GM19043 (cell line): ENCODE measurements around the gene MECP2.

Experiments
- ATAC-seq: cut with Tn5 transposase; IDR thresholded peaks from one replicate; pipeline ENCODE4 v1.9.1; 2021; ENCODE audit warnings: low read depth; ENCODE audit not compliant: unreplicated experiment

The MECP2 gene

DNA sequence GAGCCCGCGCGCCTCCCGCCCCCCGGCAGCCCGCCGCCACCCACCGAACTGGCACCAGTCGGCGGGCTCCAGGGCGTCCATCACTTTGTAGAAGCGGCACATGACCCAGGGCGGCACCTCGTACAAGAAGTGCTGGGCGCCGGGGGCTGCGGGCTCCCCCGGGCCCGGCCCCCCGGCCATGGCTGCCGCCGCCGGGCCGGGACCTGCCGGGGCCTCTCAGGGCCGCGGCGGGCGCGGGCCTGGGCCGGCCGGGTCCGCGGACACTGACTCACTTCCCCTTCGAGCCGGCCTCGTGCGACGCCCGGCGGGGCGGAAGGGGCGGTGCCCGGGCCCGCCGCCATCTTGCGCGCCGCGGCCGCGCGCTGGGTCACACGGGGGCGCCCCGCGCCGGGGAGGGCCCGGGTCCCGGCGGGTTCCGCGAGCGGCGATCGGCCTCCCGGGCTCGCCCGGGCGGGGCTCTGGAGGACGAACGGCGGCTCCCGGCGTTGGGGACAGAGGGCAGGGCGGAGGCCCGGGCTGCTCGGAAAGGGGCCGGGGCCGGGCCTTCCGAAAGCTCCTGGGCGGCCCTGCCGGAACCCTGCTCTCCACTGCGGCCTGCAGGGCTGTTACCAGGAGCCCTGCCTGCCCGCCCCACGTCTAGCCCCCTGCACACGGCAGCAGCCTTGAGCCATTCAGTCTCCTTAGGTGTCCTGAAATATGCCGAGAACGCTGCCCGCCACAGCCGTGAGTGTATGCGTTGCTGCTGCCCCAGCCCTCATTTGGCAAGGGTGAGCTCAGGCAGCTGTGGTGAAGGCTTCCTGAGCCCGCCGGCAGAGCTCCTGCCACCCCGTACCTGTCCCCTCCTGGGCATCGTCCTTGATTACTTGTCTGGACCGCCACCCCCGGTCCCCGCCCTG is 77.6 kb downstream of the MECP2 start, which contains the start of gene IRAK1:
Gene IRAK1, minus strand, starts transcription at position 270 of the 896 bp plus-strand sequence. Its CDS starts 90 bp downstream, at position 180.
- ATAC-seq: peak; percentile 67

DNA sequence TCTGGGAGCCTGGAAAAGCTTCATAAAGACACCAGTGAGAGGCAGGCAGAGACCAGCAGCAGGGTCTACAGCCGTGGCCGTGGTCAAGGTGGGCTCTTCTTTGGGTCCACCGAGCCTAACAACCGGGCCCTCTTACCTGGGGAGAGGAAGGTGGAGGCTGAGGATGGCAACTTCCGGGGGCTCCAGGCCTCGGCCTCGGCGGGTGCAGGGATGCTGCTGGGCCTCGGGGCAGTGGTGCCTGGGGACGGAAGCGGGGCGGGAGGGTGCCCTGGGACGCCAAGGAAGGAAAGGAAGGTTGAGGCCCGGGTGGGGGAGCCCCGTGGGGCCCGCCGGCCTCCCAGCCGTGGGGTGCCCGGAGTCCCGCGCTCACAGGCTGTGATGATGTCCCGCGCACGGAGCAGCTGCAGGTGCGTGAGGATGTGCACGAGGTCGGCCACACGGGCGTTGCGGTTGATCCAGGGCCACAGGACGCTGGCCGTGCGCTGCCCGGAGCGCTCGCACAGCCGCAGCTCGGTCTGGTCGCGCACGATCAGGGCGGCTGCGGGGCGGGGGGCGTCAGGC is 78.4 kb downstream of the MECP2 start:
- no peak for ATAC-seq

DNA sequence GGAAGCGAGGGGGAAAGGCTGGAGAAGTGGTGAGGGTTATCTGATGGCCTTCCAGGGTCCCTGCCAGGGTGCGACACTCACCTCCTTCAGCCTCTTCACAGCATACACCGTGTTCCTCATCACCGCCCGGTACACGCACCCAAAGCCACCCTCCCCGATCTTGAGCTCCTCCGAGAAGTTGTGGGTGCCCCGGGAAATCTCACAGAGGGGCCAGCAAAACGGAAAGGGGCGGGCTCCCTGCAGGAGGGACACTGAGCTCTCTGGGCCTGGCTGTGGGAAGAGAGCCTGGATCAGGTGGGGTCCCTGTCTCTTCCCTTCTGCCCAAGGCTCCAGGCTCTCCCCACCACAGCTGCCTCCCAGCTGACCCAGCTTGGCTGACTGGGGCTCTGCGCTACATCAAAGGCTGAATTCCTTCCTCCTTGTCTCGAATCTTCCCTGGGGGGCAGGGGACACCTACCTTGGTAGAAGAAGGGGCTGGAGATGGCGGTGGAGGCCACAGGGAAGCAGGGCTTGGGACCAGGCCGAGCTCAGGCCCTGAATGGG is 78.9 kb downstream of the MECP2 start:
- ATAC-seq: no peak

DNA sequence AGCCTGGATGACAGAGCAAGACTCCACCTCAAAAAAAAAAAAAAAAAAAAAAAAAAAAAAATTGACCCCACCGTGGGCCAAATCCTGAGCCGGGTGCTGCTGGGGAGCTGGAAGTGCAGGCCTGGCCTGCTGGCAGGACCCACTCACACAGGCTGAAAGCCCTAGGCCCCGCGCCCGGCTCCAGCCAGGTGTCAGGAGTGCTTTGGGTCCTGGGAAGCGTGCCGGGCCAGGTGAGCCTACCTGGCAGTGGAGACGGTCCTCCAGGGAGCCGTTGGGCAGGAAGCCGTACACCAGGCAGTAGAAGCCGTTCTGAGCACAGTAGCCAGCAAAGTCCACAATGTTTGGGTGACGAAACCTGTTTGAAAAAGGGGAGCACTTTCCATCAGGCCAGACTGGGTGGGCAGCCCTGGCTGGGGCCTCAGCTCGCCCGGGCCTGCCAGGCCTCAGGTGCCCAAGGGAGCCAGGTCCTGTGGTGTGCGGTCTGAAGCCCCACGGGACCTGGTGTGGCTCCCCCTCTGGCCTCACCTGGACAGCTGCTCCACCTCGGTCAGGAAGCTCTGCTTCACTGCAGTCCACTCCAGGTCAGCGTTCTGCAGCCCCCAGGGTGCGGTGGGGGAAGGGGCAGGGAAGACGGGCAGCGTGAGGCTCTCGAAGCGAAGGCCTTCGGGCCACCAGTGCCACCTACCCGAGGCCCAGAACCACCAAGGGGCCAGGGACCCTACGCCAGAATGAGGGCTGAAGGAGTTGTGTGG is 79.6 kb downstream of the MECP2 start:
- no peak for ATAC-seq

DNA sequence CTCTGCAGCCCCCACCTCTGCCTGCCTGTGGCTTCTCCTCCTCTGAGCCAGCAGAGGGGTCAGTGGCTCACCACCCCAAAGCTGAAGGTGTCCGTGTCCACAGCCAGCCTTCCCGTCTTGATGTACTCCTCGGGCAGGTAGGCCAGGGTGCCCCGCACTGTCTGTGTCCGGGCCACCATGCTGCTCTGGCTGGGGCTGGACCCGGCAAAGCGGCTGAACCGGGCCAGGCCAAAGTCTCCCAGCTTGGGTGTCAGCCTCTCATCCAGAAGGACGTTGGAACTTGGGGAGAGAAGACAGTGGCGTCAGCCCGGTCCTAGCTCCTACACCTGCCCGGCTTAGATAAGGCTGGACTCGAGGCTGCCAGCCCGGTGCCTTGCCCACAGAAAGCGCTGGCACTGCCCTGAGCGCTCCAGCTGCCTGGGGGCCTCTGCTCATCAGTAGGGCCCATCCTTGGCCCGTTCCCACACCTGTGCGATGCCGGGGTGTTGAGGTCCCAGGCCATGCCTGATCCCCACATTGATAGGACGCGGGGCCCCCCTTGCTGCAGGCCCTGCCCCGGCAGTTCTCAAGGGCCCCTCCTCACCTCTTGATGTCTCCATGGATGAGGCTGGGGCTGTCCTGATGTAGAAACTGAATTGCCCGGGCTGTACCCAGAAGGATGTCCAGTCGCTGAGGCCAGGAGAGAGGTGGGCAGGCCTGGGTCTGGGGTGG is 81.0 kb downstream of the MECP2 start:
- no peak for ATAC-seq

DNA sequence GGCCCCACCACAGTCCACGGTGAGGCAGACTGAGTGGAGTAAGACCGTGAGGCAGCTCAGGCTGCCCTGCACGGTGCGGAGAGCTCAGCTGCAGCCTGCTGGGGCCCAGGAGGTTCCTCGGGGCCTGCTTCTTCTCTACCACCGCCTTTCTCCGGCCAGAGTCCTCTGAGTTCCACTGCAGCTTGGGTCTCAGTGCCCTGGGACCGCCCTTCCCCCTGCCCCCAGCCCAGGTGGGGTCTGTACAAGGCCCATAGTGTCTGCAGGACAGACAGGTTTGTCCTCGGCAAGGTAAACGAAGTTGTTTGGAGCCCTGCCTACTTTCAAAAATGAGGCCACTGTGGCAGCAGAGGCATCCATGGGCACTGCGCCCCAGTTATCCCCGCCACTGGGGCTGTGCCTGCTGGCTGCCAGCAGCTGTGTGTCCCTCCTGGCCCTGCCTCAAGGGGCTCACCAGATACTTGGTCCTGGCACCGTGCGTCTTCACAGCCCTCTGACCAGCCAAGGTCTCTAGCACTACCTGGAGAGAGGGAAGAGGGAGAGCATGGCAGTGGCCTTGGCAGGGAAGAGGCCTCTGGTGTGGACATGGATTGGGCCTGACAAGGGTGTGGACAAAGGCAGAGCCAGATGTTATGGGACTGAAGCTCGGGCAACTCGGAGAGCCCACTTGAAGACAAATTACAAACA is 81.8 kb downstream of the MECP2 start:
- ATAC-seq: no peak

DNA sequence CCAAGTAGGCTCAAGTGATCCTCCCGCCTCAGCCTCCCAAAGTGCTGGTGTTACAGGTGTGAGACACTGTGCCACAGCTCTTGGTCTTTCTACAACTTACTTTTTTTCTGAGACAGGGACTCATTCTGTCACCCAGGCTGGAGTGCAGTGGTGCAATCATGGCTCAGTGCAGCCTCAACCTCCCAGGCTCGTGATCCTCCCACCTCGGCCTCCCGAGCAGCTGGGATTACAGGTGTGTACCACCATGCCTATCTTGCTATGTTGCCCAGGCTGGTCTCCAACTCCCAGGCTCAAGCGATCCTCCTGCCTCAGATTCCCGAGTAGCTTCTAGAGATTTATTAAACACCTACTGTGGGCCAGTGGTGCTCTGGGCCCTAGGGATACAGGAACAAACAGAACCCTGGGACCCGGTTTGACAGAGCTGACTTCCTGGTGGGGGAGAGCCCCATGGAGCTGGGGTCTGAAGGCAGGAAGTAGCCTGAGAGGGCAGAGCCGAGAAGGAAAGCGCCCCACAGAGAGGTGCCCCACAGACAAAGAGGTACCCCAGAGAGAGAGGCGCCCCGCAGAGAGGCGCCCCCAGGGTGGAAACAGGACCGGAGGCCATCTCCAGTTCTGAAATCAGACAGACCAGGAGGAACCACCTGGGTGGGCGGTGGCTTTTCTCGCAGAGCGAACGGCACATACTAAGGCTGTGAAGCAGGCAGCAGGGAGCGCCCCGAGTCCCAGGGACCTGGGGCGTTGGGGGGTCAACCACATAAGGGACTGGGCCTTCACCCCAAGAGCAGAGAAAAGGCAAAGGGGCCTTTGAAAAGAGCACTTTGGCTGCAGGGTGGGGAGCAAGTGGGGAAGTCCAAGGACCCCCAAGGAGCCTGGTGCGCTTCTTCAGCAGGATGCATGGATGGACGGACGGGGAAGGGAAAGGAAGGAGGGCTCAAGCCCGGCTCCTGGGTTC is 82.8 kb downstream of the MECP2 start:
- ATAC-seq: no peak

DNA sequence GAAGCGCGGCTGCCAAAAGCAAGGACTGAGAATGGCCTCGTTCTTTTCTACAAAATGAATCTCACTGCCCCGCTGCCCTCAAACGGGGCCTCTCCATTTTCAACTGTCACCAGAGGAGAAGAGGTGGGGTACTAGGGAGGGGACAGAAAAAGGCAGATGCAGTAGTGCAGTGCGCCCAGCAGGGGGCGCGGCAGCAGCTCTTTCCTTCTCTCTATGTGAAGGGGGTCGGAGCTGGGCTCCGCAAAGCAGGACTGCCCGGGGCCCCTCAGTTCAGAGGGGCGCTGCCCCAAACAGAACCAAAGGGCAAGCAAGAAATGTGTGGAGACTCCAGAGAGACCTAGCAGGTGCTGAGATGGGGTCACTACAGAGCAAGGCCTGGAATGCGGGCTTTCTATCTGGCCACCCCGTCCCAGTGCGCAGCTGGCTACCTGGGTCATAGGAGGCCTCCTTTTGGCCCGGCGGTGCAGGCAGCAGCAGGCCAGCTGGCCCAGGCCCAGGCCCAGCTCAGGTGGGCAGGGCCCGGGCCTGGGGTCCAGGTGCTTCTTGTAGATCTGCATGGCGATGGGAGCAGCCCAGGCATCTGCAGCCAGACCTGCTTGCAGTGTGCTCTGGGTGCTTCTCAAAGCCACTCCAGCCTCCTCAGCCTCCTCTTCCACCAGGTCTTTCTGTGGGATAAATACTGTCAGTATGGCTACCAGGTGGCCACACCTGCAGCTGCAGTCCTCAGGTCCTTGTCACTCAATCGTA is 83.7 kb downstream of the MECP2 start:
- no peak for ATAC-seq

DNA sequence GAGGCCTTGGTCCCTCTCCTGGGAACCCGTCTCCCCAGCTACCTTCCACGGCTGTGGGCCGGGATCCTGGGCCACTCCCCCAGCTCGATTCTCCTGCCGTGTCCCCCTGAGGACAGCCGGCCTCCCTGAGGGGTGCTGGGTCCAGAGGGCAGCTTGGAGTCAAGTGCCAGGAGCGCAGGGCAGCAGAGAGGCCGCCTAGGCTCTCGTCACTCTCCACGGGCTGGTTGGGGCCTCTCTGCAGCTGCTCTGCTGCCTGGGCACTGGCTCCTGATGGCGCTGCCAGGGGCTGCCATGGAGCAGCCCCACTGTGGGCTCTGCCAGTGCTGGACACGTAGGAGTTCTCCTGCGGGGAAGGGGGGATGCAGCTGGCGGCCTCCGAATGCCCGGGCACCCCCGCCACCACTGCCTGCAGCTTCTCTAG is 84.5 kb downstream of the MECP2 start:
- ATAC-seq: no peak

DNA sequence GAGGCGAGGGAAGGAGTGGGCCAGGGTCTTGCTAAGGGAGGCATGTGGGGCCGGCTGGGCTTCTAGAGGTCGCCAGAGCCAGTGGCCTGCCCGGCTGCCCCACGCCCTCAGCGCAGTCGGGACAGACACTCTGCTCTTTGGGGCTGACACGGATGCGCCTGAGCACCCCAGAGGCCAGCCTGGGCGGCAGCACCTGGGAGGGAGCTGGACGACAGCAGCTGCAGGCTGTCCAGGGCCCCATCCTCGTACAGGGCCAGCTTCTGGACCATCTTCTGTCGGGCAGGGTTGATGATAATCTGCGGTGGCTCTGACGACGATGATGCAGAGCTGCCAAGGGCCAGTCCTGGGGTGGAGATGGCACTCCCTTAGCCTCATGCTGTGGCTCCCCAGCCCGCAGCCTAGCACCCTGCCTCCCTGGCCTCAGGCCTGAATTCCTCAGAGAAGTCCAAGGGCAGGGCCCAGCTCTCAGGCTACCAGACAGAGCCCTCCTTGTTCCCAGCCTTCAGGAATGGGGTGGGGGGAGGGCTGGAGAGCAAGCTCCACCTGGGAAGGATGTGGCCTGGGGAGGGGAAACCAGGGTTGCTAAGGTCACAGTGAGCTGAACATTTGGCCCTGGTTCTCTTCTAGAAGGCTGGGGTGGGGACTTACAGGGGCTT is 85.1 kb downstream of the MECP2 start:
- ATAC-seq: no peak

DNA sequence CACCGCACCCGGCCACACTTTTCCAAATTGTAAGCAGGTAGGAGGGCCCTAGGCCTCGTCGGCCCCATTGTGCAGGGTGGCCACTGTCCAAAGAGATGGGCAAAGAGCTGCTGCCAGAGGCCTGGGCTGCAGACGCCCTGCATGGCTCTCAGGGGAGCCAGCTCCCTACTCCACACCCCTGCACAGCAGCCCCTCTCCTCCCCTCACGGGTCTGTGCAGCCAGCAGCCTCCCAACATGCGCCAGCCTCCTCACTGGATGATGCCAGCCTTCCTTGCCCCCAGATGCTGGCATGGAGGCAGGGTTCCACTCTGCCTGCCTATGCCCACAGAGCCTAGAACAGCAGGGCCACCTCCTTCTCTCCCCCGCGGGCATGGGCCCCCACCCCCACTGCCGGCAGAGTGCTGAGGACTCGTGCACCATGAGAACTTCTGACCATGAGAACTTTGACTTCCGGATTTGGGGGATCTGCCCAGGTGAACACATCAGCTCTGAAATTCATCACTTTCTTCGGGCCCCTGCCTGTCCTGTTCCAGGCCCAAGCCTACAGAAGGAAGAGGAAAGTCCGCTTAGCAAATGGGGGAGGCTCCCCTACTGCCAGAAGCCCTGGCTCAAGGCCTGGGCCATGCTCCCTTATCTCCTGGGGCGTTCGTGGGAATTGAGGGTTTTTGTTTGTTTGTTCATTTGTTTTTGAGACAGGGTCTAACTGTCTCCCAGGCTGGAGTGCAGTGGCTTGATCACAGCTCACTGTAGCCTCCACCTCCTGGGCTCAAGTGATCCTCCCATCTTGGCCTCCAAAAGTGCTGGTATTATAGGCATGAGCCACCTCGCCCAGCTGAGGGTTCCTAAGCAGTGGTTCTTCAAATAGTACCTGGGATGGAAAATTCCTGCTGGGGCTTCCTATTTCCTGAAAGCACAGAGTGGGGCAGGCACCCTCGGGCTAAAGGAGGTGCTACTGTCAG is 85.9 kb downstream of the MECP2 start:
- ATAC-seq: no peak

DNA sequence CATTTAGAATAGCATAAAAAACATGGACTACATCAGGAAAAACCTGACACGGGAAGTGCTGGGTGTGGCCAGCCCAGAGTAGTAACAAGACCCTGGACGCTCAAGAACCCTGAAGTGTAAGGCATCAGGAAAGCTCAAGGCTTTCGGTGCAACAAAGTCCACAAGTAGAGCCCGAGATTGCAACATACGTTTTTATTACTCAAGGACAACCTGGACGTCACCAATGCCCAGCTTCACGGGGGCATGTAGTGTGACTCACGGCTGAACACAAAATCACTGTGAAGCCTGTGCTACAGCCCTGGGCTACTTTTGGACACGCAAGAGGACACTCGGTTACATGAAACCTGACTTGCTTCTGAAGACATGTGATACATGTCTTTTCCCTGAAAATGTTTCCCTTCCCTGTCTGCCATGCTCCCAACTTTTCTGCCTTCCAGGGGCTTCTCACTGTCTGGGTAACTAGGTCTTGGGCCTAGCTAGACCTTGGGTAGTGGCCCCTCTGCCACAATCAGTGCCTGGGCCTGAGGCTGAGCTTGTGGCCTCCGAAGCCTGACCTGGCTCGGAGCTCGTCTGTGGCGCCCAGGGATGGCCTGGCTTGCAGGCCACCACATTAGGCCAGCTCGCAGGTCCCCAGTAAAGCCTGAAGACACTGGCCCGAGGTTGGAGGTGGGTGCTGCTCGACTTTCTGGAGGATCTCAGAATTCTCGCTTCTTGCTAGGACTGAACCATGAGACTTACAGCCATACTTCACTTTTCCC is 87.0 kb downstream of the MECP2 start:
- ATAC-seq: no peak

DNA sequence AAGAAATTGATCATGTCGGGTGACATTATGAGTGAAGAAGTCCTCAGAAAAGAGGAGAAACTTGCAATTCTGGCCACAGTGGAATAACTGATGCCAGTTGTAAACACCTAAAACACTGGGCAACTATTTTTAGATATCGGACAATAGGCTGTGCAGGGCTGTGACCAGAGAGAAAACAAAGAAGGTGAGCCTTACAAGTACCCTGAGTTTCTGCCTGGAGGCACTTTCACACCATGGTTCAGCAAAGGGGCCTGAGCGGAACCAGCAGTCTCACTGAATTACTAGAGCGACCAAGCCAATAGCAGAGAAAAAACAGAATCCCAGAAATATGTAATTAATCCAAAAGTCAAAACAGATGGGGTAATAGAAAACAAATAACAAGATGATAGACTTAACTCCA is 89.0 kb downstream of the MECP2 start:
- no peak for ATAC-seq

DNA sequence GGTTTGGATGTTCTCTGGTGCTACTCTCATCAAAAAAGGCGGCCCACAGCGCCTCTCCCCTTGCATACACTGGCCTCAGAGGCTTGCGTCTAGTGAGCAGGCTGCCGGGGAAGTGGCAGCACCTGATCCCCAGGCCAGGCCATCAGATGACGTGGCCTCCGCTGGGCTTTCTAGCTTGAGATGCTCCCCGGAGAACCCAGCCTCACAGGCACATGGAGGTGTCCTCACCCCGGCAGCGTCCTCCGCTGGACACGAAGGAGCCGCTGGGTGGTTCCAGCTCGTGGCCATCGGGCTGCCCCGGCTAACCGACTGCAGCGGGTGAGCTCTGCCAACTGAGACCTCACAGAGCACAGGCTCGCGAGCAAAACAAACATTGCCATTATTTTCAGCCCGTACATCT is 90.6 kb downstream of the MECP2 start:
- no peak for ATAC-seq

DNA sequence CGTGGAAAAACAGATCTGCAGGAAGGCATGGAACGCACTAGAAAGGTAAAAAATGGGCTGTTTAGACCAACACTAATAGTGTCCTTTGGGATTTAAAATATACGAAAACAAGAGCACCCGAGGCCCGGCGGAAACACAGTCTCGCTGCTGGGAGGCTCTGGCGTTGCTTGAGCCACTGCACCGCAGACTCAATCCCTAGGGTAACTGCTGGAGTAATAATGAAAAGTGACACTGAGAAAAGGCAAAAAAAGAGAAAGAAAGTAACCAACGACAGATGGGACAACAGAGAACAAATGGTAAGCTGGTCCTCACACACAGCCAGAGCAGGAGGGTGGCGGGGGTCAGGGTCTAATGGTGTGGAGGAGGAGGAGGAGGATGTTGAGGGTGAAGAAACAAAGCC is 93.2 kb downstream of the MECP2 start:
- ATAC-seq: no peak

DNA sequence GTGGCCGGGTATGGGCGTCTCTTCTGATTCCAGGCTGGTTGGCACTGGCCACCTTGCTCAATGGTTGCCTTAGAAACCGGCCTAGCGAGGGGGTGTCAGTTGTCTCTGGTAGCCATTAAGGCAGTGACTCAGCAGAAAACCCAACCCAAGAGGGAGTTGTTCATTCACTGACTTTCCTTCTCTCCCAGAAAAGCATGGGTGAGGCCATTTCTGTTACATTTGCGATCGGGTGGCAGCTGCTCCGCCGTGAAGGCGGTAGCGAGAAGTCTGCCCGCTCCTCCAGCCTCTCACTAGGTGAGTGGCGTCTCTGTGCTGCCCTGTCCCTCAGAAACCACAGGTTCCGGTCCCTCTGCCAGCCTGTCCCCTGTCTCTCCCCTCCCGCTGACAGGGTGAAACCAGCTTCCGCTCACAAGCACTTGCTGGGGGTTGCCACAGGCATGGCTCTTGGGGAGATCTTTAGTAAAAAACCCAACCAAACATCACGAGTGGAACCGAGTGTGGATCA is 95.2 kb downstream of the MECP2 start:
- ATAC-seq: no peak
